Muscle of back (tissue), 13 donors: ENCODE results near the gene ATAD3C. TPM values are rescaled to one million over a fixed set of nuclear protein-coding genes. Genes with fewer than 3 reads are reported as not detected.
"Not testable (repeated sequence)": the region's sequence is repeated elsewhere in the genome, so short reads cannot be mapped to it uniquely, and the experiment has no call there.

ENCODE experiments used
- DNase-seq, 3 donors: peaks; one replicate each; pipeline versions ENCODE4 v3.0.0 to v3.0.0-alpha.2; 2013
- long read RNA-seq, 9 donors: transcript quantifications; one replicate each; lab custom pipeline, GENCODE V29; 2026
- polyA plus RNA-seq, 10 donors: library from polyadenylated mRNA; unstranded; fragments of 120-200 nt; gene quantifications; one replicate each; pipeline ENCODE4 v1.2.1, GENCODE V29; 2013; ENCODE audit not compliant: insufficient read length in 10 of 10

Gene ATAD3C, protein sequence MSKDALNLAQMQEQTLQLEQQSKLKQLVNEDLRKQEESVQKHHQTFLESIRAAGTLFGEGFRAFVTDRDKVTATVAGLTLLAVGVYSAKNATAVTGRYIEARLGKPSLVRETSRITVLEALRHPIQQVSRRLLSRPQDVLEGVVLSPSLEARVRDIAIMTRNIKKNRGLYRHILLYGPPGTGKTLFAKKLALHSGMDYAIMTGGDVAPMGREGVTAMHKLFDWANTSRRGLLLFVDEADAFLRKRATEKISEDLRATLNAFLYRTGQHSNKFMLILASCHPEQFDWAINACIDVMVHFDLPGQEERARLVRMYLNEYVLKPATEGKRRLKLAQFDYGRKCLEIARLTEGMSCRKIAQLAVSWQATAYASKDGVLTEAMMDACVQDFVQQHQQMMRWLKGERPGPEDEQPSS
- 1 to 10 TPM in 1 of 10 donors, under 1 TPM in 9; 0.25 to 1.5 (median 0.61) TPM for polyA plus RNA-seq
- long read RNA-seq, donor 1: 0 reads
- long read RNA-seq, donor 2: 0 reads
- long read RNA-seq, donor 3: 0 reads
- long read RNA-seq, donor 4: 0 reads
- long read RNA-seq, donor 5: 0 reads
- long read RNA-seq, donor 6: 0 reads
- long read RNA-seq, donor 7: 0 reads
- long read RNA-seq, donor 8: 0 reads
- long read RNA-seq, donor 9: 0 reads

DNA sequence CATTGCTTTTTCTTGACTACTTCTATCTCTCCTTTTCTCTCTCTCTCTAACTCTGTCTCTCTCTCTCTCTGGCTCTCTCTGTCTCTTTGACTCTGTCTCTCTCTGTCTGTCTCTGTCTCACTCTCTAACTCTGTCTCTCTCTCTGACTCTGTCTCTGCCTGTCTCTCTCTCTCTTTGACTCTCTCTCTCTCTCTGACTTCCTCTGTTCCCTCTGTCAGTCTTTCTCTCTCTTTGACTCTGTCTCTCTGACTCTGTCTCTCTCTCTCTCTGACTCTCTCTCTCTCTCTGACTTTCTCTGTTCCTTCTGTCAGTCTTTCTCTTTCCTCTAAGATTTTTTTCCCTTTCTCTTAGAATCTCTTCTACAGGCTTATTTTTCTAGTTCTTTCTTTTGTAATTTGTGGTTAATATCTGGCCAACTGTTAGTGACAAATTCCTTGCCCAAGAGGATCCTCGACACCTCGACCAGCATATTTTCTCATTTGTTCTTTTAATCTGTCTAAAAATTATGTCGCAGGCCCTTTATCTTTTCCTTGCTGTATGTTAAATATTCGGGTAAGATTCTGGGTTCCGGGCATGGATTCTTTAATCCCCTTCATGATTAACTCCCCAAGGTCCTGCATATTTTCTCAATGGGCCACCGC lies at the start of gene ATAD3C:
ATAD3C (plus strand) TSS at position 591 of the 641 bp plus-strand sequence. CDS start 995 bp downstream, outside the sequence.
- DNase-seq: no peak

DNA sequence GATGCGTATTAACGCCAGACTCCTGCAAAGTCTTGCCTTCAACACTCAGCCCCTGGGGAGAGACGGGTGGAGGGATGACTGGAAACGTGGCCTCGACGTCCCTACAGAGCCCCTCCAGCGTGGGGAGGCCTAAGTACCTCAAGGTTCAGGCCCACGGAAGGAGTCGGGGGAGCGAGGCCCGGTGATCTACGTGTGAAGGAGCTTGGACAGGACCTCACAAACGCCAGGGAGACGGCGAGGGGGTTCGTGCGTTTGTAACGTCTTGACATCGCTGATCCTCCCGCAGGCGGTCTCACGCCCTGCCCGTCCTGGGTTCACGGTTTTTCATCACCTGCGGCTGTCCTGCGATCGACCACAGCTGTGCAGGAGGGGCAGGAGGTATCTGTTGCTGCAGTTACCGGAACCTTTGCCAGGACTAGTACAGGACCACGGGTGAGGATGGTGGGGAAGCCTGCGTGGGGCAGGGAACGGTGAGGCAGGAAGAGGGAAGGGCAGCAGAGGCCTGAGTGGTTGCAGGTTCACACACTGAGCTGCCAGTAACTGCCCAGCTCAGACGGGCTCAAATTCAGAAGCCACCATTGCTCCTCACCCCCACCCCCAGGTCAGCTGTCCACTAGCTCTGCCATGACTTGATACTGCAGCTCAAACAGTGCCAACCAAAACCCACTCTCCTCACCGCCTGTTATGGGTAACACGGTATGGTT lies 49.5 kb upstream of the ATAD3C start:
- peak in 1 of 3 donors; percentile 30 for DNase-seq

DNA sequence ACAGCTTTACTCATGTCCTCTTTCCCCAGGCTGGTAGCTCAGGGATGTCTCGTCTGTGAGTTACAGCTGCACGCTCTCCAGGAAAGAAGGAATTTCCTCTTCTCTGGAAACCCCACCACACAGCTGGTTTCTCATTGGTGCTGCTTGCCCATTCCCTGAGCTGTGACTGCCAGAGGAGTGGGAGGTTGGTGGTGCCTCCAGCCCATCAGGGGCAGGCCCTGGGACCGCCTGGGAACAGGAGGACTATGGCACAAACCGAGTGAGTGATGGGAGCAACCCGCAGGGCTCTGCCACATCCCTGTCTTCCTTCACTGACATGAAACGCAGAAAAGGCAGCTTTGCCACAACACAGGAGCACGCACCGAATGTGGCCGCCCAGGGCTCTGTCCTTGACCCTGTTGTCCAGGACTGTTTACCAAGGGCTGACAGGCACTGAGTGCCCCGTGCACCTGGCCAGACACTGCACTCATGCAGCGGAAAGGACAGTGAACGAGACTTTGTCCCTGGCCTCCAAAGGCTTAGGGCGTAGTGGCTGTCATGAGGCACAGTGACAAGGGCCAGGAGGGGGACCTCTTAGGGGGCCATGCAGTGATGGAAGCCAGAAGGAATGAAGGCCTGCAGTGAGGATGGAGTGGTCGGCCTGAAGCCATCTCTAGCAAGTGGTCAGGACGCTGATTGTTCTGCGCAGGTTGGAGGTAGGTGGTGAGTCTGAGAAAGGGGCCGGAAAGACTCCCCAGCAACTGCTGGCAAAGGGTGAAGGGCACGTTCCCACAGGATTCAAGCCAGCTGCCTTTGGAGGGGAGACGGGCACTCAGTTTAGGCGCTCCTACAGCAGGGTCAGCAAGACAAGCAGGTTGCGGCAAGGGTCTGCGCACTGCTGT lies 48.7 kb upstream of the ATAD3C start:
- DNase-seq: no peak

DNA sequence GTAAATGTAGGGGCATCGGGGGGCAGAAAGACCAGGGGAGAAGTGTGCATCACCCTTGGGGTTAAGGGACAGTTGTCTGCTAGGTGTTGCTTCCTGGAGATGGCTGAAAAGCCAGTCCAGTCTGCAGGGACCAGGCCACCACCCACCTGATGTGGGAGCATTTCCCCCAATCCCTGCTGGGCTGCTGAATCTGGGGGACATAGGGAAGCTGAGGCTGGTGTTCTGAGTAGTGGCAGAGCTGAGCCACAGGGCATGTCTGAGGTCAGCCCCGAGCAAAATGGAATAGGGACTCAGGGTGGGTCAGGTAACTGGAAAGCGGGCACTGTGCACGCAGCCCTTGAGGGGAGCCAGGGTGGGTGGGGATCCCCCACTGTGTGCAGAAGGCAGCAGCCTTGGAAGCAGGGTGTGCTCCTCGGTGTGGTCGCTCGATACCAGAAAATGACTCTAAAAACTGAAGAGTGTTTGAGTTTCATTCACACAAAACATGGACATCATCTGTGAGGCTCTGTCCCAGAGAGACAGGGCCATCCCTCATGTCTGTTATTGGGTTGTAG lies 48.0 kb upstream of the ATAD3C start:
- no peak for DNase-seq

DNA sequence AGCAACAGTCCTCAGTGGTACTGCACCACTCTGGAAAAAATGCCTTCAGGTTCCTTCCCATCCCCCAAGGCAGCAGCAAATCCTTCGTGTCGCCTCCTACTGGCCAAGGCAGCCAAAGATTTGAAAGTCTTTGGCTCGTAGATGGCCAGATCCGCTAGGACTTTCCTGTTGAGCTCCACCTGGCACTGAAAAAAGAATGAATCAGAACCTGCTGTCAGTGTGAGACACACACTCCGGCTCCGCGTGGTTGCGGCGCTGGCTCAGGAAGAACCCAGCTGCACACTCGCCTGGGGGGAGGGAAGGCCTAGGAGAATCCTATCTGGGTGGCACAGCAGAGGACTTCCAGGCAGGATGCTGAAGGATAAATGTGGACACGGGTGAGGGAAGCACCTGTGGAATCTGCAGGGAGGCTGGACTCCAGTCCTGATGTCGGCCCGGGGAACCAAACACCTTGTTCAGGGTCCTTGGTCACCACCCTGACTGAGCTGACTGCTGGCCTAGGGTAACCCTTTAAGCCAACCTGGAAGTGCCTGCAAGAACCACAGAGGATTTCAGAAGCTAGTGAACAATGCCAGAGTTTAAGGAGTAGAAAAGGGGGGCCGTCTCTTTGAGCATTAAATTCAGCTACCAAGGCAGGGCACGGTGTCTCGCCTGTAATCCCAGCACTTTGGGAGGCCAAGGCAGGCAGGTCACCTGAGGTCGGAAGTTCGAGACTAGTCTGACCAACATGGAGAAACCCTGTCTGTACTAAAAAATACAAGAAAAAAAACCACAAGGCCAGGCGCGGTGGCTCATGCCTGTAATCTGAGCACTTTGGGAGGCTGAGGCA lies 47.2 kb upstream of the ATAD3C start:
- DNase-seq: no peak

DNA sequence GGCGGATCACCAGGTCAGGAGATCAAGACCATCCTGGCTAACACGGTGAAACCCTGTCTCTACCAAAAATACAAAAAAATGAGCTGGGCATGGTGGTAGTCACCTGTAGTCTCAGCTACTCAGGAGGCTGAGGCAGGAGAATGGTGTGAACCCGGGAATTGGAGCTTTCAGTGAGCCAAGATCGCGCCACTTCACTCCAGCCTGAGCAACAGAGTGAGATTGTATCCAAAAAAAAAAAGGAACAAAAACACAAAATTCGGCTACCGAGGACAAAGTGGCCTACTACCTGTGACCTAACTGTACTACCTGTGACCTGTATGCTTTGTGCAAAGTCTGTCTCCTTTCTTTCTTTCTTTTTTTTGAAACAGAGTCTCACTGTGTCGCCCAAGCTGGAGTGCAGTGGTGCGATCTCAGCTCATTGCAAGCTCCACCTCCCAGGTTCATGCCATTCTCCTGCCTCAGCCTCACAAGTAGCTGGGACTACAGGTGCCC lies 46.5 kb upstream of the ATAD3C start:
- not testable (repeated sequence) for DNase-seq

DNA sequence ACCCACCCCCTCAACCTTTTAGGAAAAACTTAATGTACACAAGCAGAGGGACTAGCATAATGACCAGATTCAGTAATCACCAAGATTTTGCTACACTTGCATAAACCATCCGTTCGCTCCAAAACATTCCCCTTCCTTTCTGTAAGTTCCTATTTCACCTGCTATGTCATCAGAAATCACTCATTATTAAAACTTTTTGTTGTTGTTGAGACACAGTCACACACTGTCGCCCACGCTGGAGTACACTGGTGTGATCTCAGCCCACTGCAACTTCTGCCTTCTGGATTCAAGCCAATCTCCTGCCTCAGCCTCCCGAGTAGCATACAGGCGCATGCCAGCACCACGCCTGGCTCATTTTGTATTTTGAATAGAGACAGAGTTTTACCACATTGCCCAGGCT lies 45.8 kb upstream of the ATAD3C start:
- DNase-seq: no peak

DNA sequence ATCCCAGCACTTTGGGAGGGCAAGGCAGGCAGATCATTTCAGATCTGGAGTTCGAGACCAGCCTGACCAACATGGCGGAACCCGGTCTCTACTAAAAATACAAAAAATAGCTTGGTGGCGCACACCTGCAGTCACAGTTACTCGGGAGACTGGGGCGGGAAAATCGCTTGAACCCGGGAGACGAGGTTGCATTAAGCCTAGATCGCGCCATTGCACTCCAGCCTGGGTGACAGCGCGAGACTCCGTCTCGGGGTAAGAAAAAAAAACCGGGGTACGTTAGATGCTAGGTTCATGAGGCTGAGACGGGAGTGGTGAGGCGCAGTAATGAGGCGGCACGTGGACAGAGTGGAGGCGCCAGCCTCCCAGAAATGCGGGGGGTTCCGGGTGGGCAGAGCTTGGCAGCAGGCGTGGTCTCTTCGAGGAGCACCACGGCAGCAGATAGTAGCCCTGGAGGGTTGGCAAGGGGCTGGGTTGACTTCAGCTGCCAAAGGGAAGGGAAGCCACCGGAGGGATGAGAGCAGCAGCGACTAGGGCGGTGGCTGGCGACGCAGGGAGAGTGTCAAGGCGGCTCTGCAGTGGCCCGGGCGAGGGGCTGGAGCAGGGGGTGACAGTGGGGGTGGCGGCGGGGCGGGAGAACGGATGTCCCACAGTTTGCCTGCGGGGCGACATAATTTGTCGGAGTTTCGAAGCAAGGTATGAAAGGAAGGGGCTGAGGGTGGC lies 43.2 kb upstream of the ATAD3C start:
- no peak for DNase-seq

DNA sequence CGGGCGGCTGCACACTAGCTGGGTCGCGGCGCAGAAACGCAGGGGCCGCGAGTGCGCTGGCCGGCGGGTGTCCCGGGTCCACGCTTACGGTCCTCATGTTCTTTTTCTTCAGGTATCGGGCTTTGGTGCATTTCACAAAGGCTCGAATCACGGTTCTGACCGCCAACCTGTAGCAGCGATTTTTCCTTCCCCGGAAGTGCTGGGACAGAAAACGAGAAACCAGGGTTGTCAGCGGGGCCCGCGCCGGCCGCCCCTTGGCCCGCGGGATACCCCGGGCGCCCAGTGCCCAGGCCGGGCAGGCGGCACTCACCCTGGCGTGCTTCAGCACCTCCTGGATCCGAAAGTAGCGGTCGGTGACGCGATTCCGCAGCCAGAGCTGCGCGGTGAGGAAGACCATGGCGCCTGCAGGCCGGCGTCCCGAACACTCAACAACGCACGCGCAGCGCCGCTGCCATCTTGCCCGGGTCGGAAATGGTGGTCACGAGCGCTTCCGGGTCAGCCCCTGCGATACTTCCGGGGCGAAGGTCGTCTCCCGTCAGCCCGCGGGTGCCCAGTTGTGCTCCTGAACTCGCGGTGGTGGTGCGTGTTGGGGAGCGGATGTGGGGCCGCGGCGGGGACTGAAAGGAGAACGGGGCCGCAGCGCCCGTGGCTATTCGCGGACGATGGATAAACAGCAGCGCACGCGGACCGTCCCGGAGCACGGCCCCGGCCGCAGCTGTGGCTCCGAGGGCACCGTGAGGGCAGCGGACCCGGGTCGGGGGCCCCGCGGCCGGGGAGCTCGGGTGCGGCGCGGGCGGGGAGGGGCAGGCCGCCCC lies 42.5 kb upstream of the ATAD3C start, which contains the start of gene MRPL20:
MRPL20 (minus strand) TSS at position 473 of the 815 bp plus-strand sequence; CDS start at position 397, 76 bp downstream.
- DNase-seq: peak; percentile 91 to 97 (median 95)

DNA sequence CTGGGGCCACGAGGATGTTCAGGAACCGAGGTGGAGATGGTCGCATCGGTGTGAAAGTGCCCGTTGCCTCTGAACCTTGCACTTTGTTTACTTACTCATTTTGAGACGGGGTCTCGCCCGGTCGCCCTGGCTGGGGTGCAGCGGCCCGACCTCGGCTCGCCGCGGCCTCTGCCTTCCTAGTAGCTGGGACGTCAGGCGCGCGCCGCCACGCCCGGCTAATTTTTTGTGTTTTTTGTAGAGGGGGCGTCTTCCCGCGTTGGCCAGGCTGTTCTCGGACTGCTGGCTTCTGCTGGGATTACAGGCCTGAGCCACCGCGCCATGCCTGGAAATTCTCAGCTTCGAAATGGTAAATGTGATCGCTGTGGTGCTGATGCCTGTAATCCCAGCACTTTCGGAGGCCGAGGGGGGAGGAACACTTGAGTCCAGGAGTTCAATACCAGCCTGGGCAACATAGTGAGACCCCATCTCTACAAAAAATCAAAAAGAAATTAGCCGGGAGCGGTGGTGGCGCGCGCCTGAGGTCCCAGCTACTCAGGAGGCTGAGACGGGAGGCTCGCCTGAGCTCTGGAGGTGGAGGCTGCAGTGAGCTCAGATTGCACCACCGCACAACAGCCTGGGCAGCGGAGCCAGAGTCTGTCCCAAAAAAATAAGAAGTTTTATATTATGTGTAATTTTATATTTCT lies 41.7 kb upstream of the ATAD3C start:
- DNase-seq: peak in 1 of 3 donors; percentile 57

DNA sequence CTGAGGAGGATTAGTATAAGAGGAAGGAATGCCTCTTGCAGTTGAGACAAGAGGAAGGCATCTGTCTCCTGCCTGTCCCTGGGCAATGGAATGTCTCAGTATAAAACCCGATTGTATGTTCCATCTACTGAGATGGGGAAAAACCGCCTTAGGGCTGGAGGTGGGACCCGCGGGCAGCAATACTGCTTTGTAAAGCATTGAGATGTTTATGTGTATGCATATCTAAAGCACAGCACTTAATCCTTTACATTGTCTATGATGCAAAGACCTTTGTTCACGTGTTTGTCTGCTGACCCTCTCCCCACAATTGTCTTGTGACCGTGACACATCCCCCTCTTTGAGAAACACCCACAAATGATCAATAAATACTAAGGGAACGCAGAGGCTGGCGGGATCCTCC lies 39.3 kb upstream of the ATAD3C start:
- not testable (repeated sequence) for DNase-seq

DNA sequence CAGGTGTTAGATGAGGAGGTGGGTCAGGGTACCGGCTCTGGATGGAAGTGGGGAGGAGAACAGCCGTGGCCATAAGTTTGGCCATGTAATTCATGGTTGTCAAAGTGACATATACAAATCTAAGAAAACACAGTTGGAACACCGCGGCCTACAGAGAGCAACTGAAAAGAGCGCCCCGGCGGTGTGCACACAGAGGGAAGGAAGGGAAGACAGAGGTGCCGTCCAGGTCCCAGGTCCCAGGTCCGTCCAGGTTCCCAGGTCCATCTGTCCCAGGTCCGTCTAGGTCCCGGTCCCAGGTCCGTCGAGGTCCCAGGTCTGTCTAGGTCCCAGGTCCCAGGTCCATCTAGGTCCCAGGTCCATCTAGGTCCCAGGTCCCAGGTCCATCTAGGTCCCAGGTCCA lies 37.9 kb upstream of the ATAD3C start:
- DNase-seq: no peak

DNA sequence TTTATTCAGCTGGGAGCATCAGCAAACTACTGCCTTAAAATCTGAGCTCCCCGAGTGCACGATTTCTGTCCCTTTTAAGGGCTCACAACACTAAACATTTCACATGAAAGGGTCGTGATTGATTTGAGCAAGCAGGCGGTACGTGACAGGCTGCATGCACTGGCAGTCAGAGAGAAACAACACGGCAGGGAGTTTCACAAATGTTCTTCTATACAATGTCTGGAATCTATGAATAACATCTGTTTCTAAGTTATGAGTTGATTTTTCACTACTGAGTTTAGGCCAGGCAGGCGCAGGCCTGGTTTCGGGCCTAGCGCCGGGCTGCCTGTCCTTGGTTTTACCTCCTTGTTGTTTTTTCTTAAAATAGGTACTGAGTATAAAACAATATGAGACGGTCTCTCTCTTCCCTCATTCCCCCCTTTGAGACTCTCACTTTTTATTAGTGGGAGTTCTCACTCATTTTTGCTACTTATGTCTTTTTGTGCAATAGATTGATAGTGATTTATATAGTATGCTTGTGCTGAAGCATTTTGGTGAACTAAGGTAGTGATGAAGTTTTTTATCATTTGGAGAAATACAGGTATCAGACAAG lies 37.1 kb upstream of the ATAD3C start:
- DNase-seq: not testable (repeated sequence)

DNA sequence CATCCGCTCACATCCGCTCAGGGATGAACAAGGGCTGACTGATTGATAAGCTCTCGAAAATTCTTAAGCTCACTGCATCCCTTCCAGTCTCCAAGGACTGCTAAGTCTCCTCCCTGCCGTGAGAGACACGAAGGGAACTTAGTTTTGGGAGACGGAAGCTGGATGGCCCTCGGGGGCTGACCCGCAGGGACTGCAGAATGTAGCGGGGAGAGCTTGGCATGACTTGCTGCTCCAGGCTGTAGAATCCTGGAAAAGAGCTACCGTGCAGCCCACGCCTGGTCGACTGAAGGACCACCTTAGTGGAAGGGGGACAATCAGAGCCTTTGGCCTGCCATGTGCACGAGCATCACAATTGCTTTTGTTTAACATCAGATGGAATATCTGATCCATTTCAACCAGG lies 33.7 kb upstream of the ATAD3C start:
- DNase-seq: no peak

DNA sequence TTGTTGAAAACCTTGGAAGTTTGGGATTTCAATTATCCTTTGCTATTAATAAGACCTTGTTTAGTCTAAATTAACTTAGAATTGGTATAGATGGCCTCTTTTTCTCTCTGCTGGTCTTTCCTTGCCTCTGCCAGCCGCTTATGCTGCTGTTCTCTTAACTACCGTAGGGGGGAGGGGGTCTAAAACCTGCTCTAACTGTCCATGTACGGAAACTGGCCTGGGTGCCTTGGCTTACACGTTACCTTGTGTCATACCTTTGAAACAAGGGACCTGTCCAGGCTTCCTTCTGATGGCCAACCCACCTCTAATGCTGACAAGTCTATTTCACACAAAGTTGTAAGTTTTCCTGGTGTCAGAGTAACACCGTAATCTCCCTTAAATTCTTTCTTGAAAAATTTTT lies 32.1 kb upstream of the ATAD3C start:
- not testable (repeated sequence) for DNase-seq

DNA sequence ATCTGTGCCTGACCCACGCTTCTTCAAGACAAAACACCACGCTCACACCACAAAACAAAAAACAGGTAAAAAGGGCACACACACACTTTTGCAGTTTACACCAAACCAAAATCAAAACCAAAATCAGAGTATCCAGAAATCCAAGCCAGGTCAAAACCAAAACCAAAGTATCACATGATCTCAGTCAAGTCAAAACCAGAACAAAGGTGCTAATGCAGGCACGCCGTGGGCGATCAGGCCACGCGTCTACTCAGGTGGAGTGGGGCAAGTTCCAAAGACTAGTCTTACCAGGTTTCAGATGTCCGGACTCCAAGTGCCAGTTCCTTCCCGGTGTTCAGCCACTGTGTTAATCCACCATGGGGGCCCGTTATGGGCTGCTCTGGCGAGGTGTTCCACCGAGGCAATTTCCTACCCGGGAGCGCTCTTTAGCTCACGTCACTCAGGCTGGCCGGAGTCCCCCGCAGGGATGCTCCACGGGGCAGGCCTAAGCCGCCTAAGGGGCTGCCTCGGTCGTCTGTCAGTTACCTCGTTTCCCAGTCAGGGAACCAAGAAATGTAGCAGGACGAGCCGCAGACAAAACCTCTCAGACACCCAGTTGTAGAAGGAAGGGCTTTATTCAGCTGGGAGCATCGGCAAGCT lies 31.5 kb upstream of the ATAD3C start:
- DNase-seq: not testable (repeated sequence)
